HEK293 (cell line): ENCODE data around the gene P2RX1.

Experiments used
- GLI2 ChIP-seq: fragments of 450-650 bp; formaldehyde crosslinking; IDR thresholded peaks from 2 replicates; pipeline ENCODE4; 2017; ENCODE audit warnings: missing biosample characterization, missing genetic modification characterization, low read depth, borderline replicate concordance
- KLF16 ChIP-seq: fragments of 450-650 bp; formaldehyde crosslinking; IDR thresholded peaks from 2 replicates; pipeline ENCODE4 v1.5.1; 2017; ENCODE audit warnings: missing biosample characterization, missing genetic modification characterization
- ZNF184 ChIP-seq: fragments of 450-650 bp; IDR thresholded peaks from 2 replicates; pipeline ENCODE4 v1.5.1; 2018; ENCODE audit warnings: missing biosample characterization, mild to moderate bottlenecking, missing genetic modification characterization
- ZNF274 ChIP-seq, 2 experiments: fragments of 200-500 bp in 1 of 2; fragments of 450-650 bp in 1 of 2; sonication (Bioruptor generic) in 1 of 2; formaldehyde crosslinking in 1 of 2; IDR thresholded peaks; 2 replicates each; pipeline versions ENCODE4 v1.5.1 to v1.6.1; 2014 to 2016; ENCODE audit warnings: borderline replicate concordance in 1 of 2, inconsistent platforms in 1 of 2, low read length in 1 of 2, missing biosample characterization in 1 of 2, missing genetic modification characterization in 1 of 2
- ZNF366 ChIP-seq: fragments of 450-650 bp; formaldehyde crosslinking; conservative IDR thresholded peaks from 2 replicates; pipeline ENCODE4 v1.5.1; 2016; ENCODE audit warnings: missing biosample characterization, missing genetic modification characterization
- ZNF398 ChIP-seq: fragments of 450-650 bp; formaldehyde crosslinking; IDR thresholded peaks from 2 replicates; pipeline ENCODE4 v1.5.1; 2017; ENCODE audit warnings: missing biosample characterization, missing genetic modification characterization
- ZNF416 ChIP-seq: fragments of 450-650 bp; formaldehyde crosslinking; IDR thresholded peaks from 2 replicates; pipeline ENCODE4 v1.5.1; 2016; ENCODE audit warnings: missing biosample characterization, missing genetic modification characterization
- ZNF792 ChIP-seq: fragments of 450-650 bp; formaldehyde crosslinking; IDR thresholded peaks from 2 replicates; pipeline ENCODE4 v1.5.1; 2016; ENCODE audit warnings: missing biosample characterization, missing genetic modification characterization
- ZNF837 ChIP-seq: fragments of 450-650 bp; formaldehyde crosslinking; IDR thresholded peaks from 2 replicates; pipeline ENCODE4 v1.5.1; 2016; ENCODE audit warnings: missing biosample characterization, missing genetic modification characterization
- TF ChIP-seq, protein P1 (sequence below): fragments of 450-650 bp; formaldehyde crosslinking; IDR thresholded peaks from 2 replicates; pipeline ENCODE4 v1.5.1; 2016; ENCODE audit warnings: missing biosample characterization, missing genetic modification characterization
- TF ChIP-seq, protein P2 (sequence below): fragments of 450-650 bp; formaldehyde crosslinking; IDR thresholded peaks from 2 replicates; pipeline ENCODE4 v1.5.1; 2016; ENCODE audit warnings: missing biosample characterization, missing genetic modification characterization
- TF ChIP-seq, protein P3 (sequence below): fragments of 450-650 bp; formaldehyde crosslinking; IDR thresholded peaks from 2 replicates; pipeline ENCODE4 v1.5.1; 2016; ENCODE audit warnings: missing biosample characterization, missing genetic modification characterization

DNA sequence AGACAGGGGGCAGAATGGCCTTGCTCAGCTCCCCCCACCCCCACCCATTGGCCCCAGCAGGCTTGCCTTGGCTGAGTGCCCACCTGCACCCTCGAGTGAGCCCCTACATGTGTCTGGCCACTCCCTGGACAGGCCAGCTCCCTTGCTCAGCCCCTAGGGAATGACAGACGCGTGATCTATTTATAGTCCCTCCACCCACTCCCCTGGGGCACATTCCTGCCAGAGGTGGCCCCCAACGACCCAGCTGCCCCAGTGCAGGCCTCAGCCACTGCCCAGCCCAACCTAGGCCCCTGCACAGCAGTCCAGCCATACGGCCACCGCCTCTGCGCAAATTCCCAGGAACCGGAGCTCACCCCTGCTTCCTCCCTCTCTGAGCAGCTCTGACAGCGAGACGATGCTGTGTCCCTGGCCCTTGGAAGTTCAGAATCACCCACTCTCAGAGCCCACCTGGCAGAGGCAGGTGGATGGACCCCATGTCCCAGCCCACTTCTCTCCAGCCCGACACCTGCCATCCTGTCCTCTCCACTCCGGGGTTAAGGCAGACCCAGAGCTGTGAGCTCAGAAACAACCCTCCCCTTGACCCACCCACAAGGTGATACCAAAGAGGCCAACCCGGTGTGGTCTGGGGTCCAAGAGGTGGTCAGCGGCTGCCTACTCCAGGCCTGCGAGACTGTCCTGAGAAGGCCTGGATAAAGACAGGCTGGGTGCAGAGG, 11.5 kb upstream of the P2RX1 start:
- TF ChIP-seq, protein P1, sequence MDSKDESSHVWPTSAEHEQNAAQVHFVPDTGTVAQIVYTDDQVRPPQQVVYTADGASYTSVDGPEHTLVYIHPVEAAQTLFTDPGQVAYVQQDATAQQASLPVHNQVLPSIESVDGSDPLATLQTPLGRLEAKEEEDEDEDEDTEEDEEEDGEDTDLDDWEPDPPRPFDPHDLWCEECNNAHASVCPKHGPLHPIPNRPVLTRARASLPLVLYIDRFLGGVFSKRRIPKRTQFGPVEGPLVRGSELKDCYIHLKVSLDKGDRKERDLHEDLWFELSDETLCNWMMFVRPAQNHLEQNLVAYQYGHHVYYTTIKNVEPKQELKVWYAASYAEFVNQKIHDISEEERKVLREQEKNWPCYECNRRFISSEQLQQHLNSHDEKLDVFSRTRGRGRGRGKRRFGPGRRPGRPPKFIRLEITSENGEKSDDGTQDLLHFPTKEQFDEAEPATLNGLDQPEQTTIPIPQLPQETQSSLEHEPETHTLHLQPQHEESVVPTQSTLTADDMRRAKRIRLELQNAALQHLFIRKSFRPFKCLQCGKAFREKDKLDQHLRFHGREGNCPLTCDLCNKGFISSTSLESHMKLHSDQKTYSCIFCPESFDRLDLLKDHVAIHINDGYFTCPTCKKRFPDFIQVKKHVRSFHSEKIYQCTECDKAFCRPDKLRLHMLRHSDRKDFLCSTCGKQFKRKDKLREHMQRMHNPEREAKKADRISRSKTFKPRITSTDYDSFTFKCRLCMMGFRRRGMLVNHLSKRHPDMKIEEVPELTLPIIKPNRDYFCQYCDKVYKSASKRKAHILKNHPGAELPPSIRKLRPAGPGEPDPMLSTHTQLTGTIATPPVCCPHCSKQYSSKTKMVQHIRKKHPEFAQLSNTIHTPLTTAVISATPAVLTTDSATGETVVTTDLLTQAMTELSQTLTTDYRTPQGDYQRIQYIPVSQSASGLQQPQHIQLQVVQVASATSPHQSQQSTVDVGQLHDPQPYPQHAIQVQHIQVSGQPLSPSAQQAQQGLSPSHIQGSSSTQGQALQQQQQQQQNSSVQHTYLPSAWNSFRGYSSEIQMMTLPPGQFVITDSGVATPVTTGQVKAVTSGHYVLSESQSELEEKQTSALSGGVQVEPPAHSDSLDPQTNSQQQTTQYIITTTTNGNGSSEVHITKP (tag by site-specific recombination) = no peak
- TF ChIP-seq ZNF366 (tag by site-specific recombination) (no peak), ZNF398 (tag by site-specific recombination) (no peak), ZNF416 (tag by site-specific recombination) (no peak), ZNF184 (tag by site-specific recombination) (no peak), KLF16 (tag by site-specific recombination) (no peak), ZNF837 (tag by site-specific recombination) (no peak), ZNF792 (tag by site-specific recombination) (no peak), GLI2 (tag by site-specific recombination) (no peak), ZNF274 (IDR thresholded peaks at IDR 0.05; ENCODE audit: low read length) (no peak), ZNF274 (tag by site-specific recombination; IDR thresholded peaks at IDR 0.05; ENCODE audit: borderline replicate concordance) (no peak)
- TF ChIP-seq, protein P2, sequence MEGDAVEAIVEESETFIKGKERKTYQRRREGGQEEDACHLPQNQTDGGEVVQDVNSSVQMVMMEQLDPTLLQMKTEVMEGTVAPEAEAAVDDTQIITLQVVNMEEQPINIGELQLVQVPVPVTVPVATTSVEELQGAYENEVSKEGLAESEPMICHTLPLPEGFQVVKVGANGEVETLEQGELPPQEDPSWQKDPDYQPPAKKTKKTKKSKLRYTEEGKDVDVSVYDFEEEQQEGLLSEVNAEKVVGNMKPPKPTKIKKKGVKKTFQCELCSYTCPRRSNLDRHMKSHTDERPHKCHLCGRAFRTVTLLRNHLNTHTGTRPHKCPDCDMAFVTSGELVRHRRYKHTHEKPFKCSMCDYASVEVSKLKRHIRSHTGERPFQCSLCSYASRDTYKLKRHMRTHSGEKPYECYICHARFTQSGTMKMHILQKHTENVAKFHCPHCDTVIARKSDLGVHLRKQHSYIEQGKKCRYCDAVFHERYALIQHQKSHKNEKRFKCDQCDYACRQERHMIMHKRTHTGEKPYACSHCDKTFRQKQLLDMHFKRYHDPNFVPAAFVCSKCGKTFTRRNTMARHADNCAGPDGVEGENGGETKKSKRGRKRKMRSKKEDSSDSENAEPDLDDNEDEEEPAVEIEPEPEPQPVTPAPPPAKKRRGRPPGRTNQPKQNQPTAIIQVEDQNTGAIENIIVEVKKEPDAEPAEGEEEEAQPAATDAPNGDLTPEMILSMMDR (tag by site-specific recombination) = no peak
- TF ChIP-seq, protein P3, sequence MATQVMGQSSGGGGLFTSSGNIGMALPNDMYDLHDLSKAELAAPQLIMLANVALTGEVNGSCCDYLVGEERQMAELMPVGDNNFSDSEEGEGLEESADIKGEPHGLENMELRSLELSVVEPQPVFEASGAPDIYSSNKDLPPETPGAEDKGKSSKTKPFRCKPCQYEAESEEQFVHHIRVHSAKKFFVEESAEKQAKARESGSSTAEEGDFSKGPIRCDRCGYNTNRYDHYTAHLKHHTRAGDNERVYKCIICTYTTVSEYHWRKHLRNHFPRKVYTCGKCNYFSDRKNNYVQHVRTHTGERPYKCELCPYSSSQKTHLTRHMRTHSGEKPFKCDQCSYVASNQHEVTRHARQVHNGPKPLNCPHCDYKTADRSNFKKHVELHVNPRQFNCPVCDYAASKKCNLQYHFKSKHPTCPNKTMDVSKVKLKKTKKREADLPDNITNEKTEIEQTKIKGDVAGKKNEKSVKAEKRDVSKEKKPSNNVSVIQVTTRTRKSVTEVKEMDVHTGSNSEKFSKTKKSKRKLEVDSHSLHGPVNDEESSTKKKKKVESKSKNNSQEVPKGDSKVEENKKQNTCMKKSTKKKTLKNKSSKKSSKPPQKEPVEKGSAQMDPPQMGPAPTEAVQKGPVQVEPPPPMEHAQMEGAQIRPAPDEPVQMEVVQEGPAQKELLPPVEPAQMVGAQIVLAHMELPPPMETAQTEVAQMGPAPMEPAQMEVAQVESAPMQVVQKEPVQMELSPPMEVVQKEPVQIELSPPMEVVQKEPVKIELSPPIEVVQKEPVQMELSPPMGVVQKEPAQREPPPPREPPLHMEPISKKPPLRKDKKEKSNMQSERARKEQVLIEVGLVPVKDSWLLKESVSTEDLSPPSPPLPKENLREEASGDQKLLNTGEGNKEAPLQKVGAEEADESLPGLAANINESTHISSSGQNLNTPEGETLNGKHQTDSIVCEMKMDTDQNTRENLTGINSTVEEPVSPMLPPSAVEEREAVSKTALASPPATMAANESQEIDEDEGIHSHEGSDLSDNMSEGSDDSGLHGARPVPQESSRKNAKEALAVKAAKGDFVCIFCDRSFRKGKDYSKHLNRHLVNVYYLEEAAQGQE (tag by site-specific recombination) = no peak
